ENCODE results near the gene PSEN2. TPM values are rescaled to one million over a fixed set of nuclear protein-coding genes. Genes with fewer than 3 reads are reported as not detected.

Gene PSEN2
- total RNA-seq, 1 experiment from 2014 or later: 14.8 TPM

- no peaks in the 10 kb centered on the region for H3K27me3 ChIP-seq (ENCODE audit: insufficient read depth, low read depth)
- H3F3A ChIP-seq (ENCODE audit: insufficient read depth, low read depth): no peaks in the 10 kb centered on the region
- H3K79me2 ChIP-seq (ENCODE audit: low read depth): no peaks in the 10 kb centered on the region
- intact Hi-C loops (cut with micrococcal nuclease; ENCODE audit: unreplicated experiment): no loop called here
- no peak overlapping the region for H3K4me2 ChIP-seq
- no peaks in the 10 kb centered on the region; the same call in 1 of the 2 replicates for H3K36me3 ChIP-seq (ENCODE audit: low read depth)
- no peaks in the 10 kb centered on the region for H3K4me1 ChIP-seq (replicated peaks; ENCODE audit: insufficient read depth)
- no peaks in the 10 kb centered on the region for H3K9me2 ChIP-seq (ENCODE audit: insufficient read depth)
- no TSS peak for BruUV-seq (replicated peaks)
- DNase-seq: no peak
- H2AFZ ChIP-seq: no peak overlapping the region
- ChIA-PET POLR2A (ENCODE audit: unreplicated experiment) (no interaction called here), CTCF (interaction anchor here (0.6 kb wide), 1 partner anchor 1110 kb away, joined by 7 read pairs; no protein-coding TSS in a partner anchor)
- H3K4me3 ChIP-seq: no peak overlapping the region
- no peaks in the 10 kb centered on the region for H4K20me1 ChIP-seq (ENCODE audit: insufficient read depth)
- no peaks in the 10 kb centered on the region for H3K9me3 ChIP-seq (ENCODE audit: insufficient read depth, low read depth)
- no peak for TF ChIP-seq EZH2 (IDR thresholded peaks at IDR 0.05; ENCODE audit: low read depth)
- H3K27ac ChIP-seq: no peak overlapping the region
These were observed 24.4 kb downstream of the PSEN2 start for GRCh38 chr1:226894826-226895225.

GRCh38 chr1:226895644-226896043 lies 25.2 kb downstream of the PSEN2 start:
- H3K36me3 ChIP-seq (ENCODE audit: low read depth): no peaks in the 10 kb centered on the region; the same call in 1 of the 2 replicates
- CTCF ChIA-PET: interaction anchor here (0.6 kb wide), 1 partner anchor 1109 kb away, joined by 7 read pairs; no protein-coding TSS in a partner anchor
- H3K27me3 ChIP-seq (ENCODE audit: insufficient read depth, low read depth): no peaks in the 10 kb centered on the region
- no peaks in the 10 kb centered on the region for H3K4me1 ChIP-seq (replicated peaks; ENCODE audit: insufficient read depth)
- no peaks in the 10 kb centered on the region for H4K20me1 ChIP-seq (ENCODE audit: insufficient read depth)
- H3K4me2 ChIP-seq: no peak overlapping the region
- intact Hi-C loops (cut with micrococcal nuclease; ENCODE audit: unreplicated experiment): no loop called here
- POLR2A ChIA-PET (ENCODE audit: unreplicated experiment): no interaction called here
- no peak overlapping the region for H3K27ac ChIP-seq
- no peak overlapping the region for H2AFZ ChIP-seq
- no peaks in the 10 kb centered on the region for H3F3A ChIP-seq (ENCODE audit: insufficient read depth, low read depth)
- no peak overlapping the region for H3K4me3 ChIP-seq
- DNase-seq: no peak
- no peaks in the 10 kb centered on the region for H3K9me3 ChIP-seq (ENCODE audit: insufficient read depth, low read depth)
- no TSS peak for BruUV-seq (replicated peaks)
- H3K79me2 ChIP-seq (ENCODE audit: low read depth): no peaks in the 10 kb centered on the region
- H3K9me2 ChIP-seq (ENCODE audit: insufficient read depth): no peaks in the 10 kb centered on the region
- TF ChIP-seq CTCF (conservative IDR thresholded peaks at IDR 0.05): no peak
- TF ChIP-seq EZH2 (IDR thresholded peaks at IDR 0.05; ENCODE audit: low read depth): no peak

- H3K4me1 ChIP-seq (replicated peaks; ENCODE audit: insufficient read depth): no peaks in the 10 kb centered on the region
- H3K36me3 ChIP-seq (ENCODE audit: low read depth): no peaks in the 10 kb centered on the region; the same call in 1 of the 2 replicates
- H3K27ac ChIP-seq: no peak overlapping the region
- no peaks in the 10 kb centered on the region for H3K9me3 ChIP-seq (ENCODE audit: insufficient read depth, low read depth)
- H3K79me2 ChIP-seq (ENCODE audit: low read depth): no peaks in the 10 kb centered on the region
- H3K27me3 ChIP-seq (ENCODE audit: insufficient read depth, low read depth): no peaks in the 10 kb centered on the region
- TF ChIP-seq EZH2 (IDR thresholded peaks at IDR 0.05; ENCODE audit: low read depth): no peak
- no peak for TF ChIP-seq CTCF (conservative IDR thresholded peaks at IDR 0.05)
- intact Hi-C loops (cut with micrococcal nuclease; ENCODE audit: unreplicated experiment): no loop called here
- H4K20me1 ChIP-seq (ENCODE audit: insufficient read depth): no peaks in the 10 kb centered on the region
- POLR2A ChIA-PET (ENCODE audit: unreplicated experiment): no interaction called here
- no peak overlapping the region for H3K4me3 ChIP-seq
- CTCF ChIA-PET: no interaction called here
- H3K4me2 ChIP-seq: no peak overlapping the region
- DNase-seq: no peak
- no peaks in the 10 kb centered on the region for H3K9me2 ChIP-seq (ENCODE audit: insufficient read depth)
- no peaks in the 10 kb centered on the region for H3F3A ChIP-seq (ENCODE audit: insufficient read depth, low read depth)
- BruUV-seq (replicated peaks): no TSS peak
- H2AFZ ChIP-seq: no peak overlapping the region
These were observed 27.8 kb downstream of the PSEN2 start for GRCh38 chr1:226898246-226898645.

- no peaks in the 10 kb centered on the region for H3K27me3 ChIP-seq (ENCODE audit: insufficient read depth, low read depth)
- ChIA-PET CTCF (interaction anchor here (0.7 kb wide), 2 partner anchors 12 to 268 kb away, joined by 4 read pairs; no protein-coding TSS in a partner anchor), POLR2A (ENCODE audit: unreplicated experiment) (no interaction called here)
- no peaks in the 10 kb centered on the region for H3K4me1 ChIP-seq (replicated peaks; ENCODE audit: insufficient read depth)
- H3K9me2 ChIP-seq (ENCODE audit: insufficient read depth): no peaks in the 10 kb centered on the region
- intact Hi-C loops (cut with micrococcal nuclease; ENCODE audit: unreplicated experiment): no loop called here
- no peaks in the 10 kb centered on the region for H3F3A ChIP-seq (ENCODE audit: insufficient read depth, low read depth)
- no peaks in the 10 kb centered on the region for H4K20me1 ChIP-seq (ENCODE audit: insufficient read depth)
- no TSS peak for BruUV-seq (replicated peaks)
- no peak overlapping the region for H3K27ac ChIP-seq
- no peaks in the 10 kb centered on the region for H3K79me2 ChIP-seq (ENCODE audit: low read depth)
- no peak overlapping the region for H3K4me2 ChIP-seq
- H3K4me3 ChIP-seq: no peak overlapping the region
- TF ChIP-seq CTCF (conservative IDR thresholded peaks at IDR 0.05): no peak
- no peak for TF ChIP-seq EZH2 (IDR thresholded peaks at IDR 0.05; ENCODE audit: low read depth)
- DNase-seq: no peak
- no peaks in the 10 kb centered on the region; the same call in 1 of the 2 replicates for H3K36me3 ChIP-seq (ENCODE audit: low read depth)
- no peaks in the 10 kb centered on the region for H3K9me3 ChIP-seq (ENCODE audit: insufficient read depth, low read depth)
- H2AFZ ChIP-seq: no peak overlapping the region
These were observed 31.0 kb downstream of the PSEN2 start for GRCh38 chr1:226901421-226901820.
